Vagina (tissue), 2 donors: Measurements from ENCODE around the gene WWOX.

Experiments
- CTCF ChIP-seq, 3 experiments: fragments of 450-650 bp in 2 of 3; fragments of 200-600 bp in 1 of 3; sonication (generic) in 1 of 3; IDR thresholded peaks; one replicate each; pipeline ENCODE4 v1.5.1; 2017 to 2019; ENCODE audit warnings: antibody characterized with exemption in 3 of 3, mild to moderate bottlenecking in 2 of 3, moderate library complexity in 2 of 3
- POLR2A ChIP-seq, 2 donors: fragments of 450-650 bp; IDR thresholded peaks; one replicate each; pipeline ENCODE4 v1.6.1; 2017; ENCODE audit warnings: antibody characterized with exemption in 2 of 2, mild to moderate bottlenecking in 2 of 2, moderate library complexity in 2 of 2
- POLR2AphosphoS5 ChIP-seq, 2 donors: sonication (generic); formaldehyde crosslinking; IDR thresholded peaks; one replicate each; pipeline ENCODE4 v1.9.0; 2017; ENCODE audit warnings: antibody characterized with exemption in 2 of 2, mild to moderate bottlenecking in 2 of 2, low read depth in 1 of 2; ENCODE audit not compliant: insufficient read depth in 1 of 2

GRCh38 chr16:79093554-79093967 lies 994.1 kb downstream of the WWOX start:
- TF ChIP-seq CTCF (IDR thresholded peaks at IDR 0.05) (no peak), POLR2AphosphoS5 (IDR thresholded peaks at IDR 0.05; ENCODE audit: insufficient read depth in 1 of 2, low read depth in 1 of 2) (no peak), POLR2A (IDR thresholded peaks at IDR 0.05) (no peak)
